Measurements from ENCODE around the gene VRK3. TPM values are rescaled to one million over a fixed set of nuclear protein-coding genes. Genes with fewer than 3 reads are reported as not detected.
"Not testable (repeated sequence)": the region's sequence is repeated elsewhere in the genome, so short reads cannot be mapped to it uniquely, and the experiment has no call there.

Gene VRK3
- total RNA-seq, 1 donor from 2014 or later, result 73.2 TPM

DNA sequence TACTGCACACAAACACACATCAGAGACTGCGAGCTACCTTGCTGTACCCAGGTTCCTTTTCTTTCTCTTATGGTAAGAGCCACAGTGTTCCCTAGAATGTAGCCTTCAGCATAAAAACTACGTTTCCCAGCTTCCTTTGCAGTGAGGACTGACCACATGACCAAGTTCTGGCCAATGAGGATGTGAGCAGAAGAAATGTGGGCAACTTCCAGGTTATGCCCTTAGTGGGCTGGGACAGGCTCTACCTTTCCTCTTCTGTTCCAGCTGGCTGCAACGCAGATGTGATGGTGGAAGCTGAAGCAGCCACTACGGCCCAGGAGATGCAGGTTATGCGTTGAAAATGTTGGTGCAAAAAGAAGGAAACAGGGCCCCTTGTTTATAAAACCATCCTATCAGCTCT is 27.5 kb downstream of the VRK3 start:
- intact Hi-C loops (cut with micrococcal nuclease), result no loop called here

DNA sequence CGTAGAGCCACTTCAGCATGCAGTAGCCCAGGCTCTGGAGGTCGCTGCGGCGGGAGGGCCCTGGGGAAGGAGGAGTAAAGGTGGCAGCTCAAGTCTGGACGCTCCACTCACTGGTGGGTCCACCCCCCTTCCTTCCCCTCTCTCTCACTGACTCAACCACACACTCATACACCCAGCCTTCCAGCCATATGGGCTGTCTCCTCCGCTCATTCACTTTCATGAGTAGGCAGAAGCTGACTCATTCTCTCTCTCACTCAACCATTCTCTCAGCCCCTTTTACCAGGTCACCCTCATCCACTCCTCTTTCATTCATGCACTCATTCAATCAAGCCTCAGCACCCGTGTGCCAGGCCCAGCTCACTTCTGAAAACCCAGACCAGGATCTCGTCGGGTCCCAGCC is 36.7 kb downstream of the VRK3 start:
- intact Hi-C loops (cut with micrococcal nuclease), result loop anchor here (10.0 kb wide), 2 partner anchors 174 to 294 kb away; partner anchors contain the start of genes CPT1C, FUZ and MED25

DNA sequence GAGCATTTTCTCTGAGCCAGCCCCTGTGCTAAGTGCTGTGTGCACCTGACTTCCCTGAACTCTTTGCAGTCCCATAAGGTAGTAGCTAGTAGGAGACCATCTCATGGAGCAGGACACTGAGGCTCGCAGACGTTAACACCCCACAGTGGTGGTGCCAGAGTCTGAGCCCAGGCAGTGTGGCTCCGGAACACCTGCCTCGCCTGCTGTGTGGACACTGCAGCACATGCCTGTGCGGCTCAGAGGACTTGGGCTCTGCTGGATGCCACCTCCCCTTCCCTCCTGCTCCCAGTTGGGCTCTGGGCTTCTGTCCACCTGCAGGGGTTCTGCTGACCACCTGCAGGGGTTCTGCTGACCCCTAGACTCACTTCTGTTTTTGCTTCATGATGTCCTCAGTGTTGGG is 37.2 kb downstream of the VRK3 start:
- intact Hi-C loops (cut with micrococcal nuclease), result loop anchor here (10.0 kb wide), 2 partner anchors 173 to 293 kb away; partner anchors contain the start of genes CPT1C, FUZ and MED25

DNA sequence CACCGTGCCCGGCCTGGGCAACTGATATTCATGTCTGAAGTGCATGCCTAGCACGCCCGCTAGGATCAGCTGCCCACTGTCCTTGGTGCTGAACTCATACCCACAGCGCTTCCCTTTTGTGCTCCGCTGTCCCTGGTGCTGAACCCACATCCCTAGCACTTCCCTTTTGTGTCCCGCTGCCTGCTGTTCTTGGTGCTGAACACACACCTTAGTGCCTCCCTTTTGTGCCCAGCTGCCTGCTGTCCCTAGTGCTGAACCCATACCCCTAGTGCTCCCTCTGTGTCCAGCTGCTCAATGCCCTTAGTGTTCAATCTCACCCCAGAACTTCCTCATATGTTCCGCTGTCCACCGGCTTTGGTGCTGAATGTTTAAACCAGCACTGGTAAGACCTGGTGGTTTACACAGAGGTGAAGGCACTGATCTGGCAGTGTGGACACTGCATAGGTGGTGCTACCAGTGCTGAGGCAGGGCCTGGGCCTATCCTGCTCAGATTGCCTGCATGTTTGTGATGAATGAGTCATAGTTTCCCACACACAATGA is 37.9 kb downstream of the VRK3 start:
- intact Hi-C loops (cut with micrococcal nuclease), result loop anchor here (1.0 to 10.0 kb wide), 5 partner anchors 38 to 292 kb away; partner anchors contain the start of genes CPT1C, FUZ, MED25 and VRK3

DNA sequence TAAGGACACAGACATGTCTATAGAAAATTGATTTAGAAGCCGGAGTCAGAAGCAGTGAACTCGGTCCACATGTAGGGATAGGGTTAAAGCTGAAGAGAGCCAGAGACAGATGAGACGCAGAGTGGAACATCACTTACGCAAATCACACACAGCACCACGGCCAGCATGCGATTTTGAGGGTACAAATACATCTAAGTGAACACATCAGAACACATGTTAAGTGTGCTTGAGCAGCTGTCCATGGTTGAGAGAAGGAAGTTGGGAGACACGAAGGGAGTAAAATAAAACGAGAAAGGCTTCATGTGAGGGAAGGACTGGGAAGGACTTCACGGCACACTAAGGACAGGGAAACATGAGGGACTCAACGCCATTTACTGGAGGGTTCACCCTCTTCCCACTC is 38.8 kb downstream of the VRK3 start:
- intact Hi-C loops (cut with micrococcal nuclease), result loop anchor here (10.0 kb wide), 2 partner anchors 172 to 292 kb away; partner anchors contain the start of genes CPT1C, FUZ and MED25

DNA sequence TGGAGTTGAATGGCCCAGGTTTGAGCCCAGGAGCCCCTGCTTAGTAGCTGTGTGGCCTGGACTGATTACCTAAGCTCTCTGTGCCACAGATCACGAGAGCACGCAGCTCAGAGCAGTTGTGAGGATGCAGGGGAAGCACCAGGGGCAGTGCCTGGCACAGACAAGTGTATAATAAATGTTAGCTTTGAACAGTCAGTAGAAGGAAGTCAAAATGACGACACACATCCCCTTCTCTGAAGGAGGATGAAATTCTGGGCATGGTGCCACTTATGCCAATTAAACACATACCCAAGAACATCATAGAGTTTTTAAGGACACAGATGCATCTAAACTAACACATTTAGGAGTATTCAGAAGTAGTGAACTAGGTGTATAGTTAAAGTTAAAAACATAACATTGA is 39.3 kb downstream of the VRK3 start:
- intact Hi-C loops (cut with micrococcal nuclease), result loop anchor here (10.0 kb wide), 2 partner anchors 171 to 291 kb away; partner anchors contain the start of genes CPT1C, FUZ and MED25

DNA sequence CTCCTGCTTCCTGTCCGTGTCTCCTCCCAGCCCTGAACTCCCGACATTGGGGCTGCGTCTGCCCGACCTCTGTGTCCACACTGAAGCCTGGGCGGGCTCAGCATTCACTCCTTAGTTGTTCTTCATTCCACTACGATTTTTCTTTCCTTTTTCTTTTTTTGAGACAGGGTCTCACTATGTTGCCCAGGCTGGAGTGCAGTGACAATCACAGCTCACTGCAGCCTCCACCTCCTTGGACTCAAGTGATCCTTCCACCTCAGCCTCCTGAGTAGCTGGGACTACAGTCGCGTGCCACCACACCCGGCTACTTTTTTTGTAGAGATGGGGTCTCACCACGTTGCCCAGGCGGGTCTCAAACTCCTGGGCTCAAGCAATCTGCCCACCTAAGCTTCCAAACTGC is 40.7 kb downstream of the VRK3 start:
- intact Hi-C loops (cut with micrococcal nuclease), result loop anchor here (10.0 kb wide), 2 partner anchors 170 to 290 kb away; partner anchors contain the start of genes CPT1C, FUZ and MED25

DNA sequence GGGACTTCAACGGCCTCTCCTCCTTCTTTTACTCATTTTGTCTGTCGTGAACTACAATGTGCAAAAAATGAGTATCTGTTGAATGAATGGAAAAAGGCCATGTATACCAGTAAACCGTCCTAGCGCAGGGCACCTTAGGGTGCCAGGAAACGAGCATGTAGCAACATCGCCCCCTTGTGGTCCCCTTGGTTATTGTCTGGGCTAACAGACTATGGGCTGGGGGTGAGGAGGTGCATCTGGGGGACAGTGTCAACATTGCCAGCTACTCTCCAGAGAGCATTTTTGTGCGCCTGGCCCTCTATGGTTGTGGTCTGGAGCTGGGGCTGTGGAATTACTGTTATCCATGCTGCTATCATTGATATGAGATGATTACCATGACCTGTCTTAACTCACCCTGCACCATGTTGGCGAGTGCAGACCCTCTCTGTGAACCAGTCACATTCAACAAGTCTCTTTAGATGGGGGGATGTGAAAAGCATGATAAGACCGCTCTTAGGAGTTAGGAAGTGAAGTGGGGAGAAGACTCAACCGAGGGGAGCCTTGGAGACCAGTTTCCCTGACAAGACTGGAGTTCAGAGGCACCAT is 41.4 kb downstream of the VRK3 start:
- intact Hi-C loops (cut with micrococcal nuclease), result loop anchor here (1.0 to 10.0 kb wide), 3 partner anchors 46 to 289 kb away; partner anchors contain the start of genes CPT1C, FUZ and MED25

DNA sequence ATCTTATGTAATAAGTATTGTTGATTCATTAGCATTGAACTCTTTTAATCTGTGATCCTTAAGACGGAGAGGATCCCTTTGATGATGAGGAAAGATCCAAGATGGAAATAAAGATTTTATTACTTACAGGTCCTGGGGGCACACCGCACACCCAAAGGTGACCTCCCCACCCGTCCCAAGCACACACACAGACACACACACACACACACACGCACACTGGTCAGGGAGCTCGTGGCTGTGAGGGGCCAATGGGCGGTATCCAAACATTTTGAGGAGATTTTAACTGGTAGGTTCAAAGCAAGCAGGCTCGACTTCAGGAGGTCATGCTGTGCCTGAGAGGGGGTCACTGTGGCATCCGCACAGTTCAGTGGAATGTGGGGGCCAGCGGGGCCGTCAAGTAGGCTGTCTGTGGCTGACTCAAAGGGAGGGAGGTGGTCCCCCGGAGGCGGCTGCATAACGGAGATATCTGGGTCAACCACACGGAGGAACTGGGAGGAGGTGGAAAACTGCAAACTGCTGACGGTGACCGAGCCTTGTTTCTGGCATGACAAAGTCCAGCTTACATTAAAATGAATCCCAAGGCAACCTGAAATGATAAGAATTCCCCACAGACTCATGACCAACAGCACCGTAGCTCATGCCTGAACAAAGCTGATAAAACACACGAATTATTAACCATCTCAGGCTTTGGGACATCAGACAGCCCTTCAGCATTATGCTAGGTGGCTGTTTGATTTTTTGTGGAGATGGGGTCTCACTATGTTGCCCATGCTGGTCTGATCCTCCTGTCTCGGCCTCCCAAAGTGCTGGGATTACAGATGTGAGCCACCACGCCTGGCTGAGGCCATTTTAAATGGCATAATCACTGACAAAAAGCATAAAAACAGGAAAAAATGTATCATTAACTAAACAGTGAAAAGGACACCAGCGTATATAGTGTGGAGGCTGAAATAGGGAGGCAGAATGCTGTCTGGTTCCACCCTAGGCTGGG is 43.3 kb downstream of the VRK3 start:
- intact Hi-C loops (cut with micrococcal nuclease), result loop anchor here (10.0 kb wide), 2 partner anchors 167 to 287 kb away; partner anchors contain the start of genes CPT1C, FUZ and MED25

DNA sequence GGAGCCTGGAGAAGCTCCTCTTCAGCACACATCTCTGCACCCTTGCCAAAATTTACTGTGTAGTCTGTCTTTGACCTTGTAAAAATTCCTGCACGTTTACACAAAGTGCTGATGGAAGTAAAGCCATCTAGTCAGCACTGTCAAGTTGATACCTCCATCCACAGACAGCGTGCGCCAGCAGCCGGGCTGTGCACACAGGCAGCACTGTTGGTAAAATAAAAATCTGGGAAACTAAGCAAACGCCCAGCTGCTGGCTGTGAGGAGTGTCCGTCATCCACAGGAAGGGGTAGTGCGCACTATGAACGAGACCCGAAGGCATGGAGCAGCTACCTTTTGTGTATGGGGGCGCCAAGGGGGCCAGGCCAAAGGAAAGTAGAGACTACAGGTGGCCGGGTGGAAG is 46.8 kb downstream of the VRK3 start:
- intact Hi-C loops (cut with micrococcal nuclease), result no loop called here

DNA sequence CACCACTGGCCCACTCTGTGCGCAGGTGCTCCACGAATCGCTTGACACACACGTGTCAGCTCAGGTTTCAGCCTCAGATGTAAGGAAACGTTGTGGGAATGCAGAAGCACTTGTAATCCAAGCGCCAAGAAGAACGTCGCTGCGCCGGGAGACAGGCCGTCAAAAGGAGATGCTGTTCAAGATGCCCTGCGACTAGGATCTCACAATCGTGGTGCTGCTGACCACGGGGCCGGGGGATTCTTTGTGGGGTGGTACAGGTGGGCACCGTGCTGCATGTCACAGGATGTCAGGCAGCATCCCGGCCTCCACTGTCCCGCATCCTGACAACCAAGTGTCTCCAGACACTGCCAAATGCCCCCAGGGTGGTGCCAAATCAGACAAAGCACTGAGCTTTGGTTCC is 47.3 kb downstream of the VRK3 start:
- intact Hi-C loops (cut with micrococcal nuclease), result no loop called here

DNA sequence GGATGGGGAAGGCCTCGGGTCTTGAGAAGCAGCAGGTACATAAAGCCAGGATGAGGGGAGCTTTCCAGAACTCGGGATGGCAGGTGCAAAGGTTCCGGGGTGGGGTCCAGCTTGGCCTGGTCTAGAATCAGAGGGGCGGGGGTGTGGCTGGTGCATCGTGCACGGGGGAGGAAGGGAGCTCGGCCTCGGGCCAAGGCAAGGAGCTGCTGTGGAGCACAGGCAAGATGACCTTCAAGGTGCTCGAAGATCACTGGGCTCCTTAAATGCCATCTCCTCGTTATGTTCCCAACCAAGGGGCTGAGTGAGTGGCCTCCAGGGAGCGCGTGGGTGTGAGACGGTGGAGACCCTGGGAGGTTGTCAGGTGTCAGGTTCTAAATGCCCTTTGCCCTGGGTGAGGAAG is 48.1 kb downstream of the VRK3 start:
- intact Hi-C loops (cut with micrococcal nuclease), result no loop called here

DNA sequence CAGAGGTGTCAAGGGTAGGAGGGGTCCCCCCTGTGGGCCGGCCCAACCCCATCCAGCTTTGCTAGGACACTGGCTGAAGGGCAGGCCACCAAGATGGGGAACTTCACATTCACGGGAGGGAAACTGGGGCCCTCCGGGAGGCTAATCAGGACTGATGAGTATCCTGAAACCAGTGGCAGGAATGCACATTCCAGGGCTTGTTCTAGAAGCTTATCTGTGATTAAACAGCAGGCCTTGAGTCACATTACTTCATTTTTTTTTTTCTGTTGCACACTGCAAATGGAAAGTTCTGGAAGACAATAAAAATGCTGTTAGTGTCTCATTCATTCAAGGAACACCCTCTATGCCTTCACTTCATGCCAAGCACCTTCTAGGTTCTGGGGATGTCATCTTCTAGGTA is 48.7 kb downstream of the VRK3 start:
- intact Hi-C loops (cut with micrococcal nuclease), result no loop called here

DNA sequence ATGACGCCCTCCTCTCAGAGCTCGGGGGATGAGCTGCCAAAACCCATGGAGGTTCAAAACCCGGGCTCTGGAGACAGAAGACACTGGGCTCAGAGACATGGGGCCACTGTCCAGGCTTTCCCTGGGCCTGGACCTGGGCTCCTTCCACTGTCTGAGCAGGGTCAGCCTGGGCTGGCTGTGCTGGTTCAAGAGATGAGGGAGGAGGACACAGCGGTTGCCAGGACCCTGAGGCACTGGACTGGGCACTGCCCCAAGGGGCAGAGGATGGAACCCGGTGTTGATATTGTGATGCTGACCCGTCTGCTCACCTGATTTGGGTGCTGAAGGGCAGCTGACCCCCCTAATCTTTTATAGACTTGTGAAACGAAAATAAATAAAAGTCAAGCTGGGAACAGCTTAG is 50.1 kb downstream of the VRK3 start:
- intact Hi-C loops (cut with micrococcal nuclease), result no loop called here

DNA sequence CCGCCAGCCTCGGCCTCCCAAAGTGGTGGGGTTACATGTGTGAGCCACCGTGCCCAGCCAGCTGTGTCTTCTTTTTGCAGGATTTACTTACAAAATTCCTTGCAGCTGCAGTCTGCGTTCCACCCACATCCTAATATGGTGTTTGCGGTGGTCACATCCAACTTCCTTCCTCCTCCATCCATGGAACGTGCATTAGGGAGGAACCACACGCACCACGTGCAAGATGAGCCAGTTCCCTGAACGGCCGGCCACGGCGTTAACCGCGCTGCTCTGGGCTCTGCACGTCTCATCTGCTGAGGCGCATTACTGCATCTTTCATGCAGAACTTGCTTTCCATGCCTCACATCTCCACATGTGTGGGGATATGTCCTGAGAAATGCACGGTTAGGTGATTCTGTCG is 51.2 kb downstream of the VRK3 start:
- intact Hi-C loops (cut with micrococcal nuclease), result no loop called here

DNA sequence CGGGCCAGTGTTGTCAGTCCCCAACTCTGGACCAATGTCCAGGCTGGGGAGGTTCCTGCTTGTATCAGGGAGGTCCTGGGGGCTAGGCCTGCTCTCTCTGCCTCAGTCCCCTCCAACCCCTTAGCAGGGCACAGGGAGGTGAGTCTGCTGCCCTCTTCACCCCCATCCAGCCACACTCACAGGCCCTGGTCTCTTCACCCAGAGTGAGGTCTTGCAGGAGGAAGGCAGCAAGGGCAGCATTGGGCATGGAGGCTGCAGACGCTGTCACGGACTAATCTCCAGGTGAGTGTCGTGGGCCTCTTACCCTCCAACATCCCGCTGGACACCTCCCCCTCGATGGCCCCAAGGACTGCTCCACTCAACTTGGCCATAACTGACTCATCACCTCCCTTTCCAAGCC is 52.3 kb downstream of the VRK3 start:
- intact Hi-C loops (cut with micrococcal nuclease), result no loop called here

DNA sequence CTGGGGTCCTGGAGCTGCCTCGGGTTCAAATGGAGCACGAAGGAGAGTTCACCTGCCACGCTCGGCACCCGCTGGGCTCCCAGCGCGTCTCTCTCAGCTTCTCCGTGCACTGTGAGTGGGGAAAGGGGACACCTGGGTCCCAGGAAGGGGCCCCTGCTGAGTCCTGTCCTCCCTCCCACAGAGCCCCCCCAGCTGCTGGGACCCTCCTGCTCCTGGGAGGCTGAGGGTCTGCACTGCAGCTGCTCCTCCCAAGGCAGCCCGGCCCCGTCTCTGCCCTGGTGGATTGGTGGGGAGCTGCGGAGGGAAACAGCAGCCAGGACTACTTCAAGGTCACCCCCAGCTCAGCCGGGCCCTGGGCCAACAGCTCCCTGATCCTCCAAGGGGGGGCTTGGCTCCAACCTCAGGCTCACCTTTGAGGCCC is 53.2 kb downstream of the VRK3 start:
- intact Hi-C loops (cut with micrococcal nuclease), result no loop called here

DNA sequence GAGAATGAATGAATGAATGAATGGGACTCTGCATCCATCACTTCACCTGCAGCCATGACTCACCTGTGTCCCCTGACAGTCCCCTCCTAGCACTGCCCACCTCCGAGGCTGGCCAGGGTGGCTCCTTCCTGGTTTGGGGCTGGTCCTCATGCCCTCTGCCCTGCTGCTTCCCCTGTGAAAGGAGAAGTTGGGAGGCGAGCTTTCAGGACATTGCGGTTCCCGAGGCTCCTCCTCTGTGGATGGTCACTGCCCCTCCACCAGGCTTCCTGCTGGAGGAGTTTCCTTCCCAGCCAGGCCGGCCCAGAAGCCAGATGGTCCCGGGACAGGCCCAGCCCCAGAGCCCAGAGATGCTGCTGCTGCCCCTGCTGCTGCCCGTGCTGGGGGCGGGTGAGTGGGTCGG is 55.8 kb downstream of the VRK3 start:
- intact Hi-C loops (cut with micrococcal nuclease), result not testable (repeated sequence)

DNA sequence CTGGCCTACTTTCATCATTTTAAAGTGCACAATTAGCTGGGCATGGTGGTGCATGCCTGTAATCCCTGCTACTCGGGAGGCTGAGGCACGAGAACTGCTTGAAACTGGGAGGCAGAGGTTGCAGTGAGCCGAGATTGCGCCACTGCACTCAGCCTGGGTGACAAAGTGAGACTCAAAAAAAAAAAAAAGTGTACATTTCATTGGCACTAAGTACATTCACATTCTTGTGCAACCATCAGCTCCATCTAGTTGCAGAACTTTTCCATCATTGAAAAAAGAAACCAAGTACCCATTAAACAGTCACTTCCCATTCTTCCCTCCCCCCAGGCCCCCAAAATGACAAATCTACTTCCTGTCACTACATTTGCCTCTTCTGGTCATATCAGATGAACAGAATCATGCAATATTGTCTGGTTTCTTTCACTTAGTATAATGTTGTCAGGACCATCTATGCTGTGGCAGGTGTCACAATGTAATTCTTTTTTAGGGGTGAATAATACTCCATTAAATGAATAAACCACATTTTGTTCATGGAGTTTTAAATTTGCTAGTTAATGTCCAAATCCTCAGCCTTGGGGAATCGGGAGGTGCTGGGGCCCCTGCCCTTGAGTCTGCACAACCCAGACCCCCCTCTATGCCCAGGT is 56.8 kb downstream of the VRK3 start:
- intact Hi-C loops (cut with micrococcal nuclease), result no loop called here

DNA sequence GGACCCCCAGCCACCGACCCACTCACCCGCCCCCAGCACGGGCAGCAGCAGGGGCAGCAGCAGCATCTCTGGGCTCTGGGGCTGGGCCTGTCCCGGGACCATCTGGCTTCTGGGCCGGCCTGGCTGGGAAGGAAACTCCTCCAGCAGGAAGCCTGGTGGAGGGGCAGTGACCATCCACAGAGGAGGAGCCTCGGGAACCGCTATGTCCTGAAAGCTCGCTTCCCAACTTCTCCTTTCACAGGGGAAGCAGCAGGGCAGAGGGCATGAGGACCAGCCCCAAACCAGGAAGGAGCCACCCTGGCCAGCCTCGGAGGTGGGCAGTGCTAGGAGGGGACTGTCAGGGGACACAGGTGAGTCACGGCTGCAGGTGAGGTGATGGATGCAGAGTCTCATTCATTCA is 64.2 kb downstream of the VRK3 start, which contains the start of gene SIGLEC11:
SIGLEC11 (minus strand) TSS at position 193 of the 400 bp plus-strand sequence; CDS start at position 102, 91 bp downstream.
- intact Hi-C loops (cut with micrococcal nuclease), result not testable (repeated sequence)

DNA sequence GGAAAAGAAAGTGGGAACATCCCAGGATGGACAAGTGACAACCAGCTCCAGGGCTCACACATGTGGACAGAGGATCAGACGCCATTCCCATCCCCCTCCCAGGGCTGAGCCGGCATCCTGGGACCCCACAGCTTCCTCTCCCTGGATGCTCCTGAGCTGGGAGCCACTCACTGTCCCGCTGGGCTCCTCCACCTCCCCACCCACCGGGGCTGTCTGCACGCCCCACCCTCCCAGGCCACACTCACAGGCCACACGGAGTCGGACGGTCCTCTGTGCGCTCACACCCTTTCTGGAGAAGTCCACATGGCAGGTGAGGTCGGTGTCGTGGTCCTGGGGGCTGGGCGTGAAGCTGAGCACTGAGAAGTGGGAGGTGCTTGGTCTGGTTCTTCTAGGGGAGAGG is 65.3 kb downstream of the VRK3 start:
- intact Hi-C loops (cut with micrococcal nuclease), result not testable (repeated sequence)

Data from T-helper 1 cell treated with Interleukin-12 subunit alpha and Interleukin-12 subunit beta and Interleukin-4 antibody, amounts not matched to agents 30 ng/mL and 1 ng/mL, for 36 hours (primary cell).